ENCODE measurements around the gene GNA14. TPM values are rescaled to one million over a fixed set of nuclear protein-coding genes. Genes with fewer than 3 reads are reported as not detected.
"Not testable (repeated sequence)": the region's sequence is repeated elsewhere in the genome, so short reads cannot be mapped to it uniquely, and the experiment has no call there.

The GNA14 gene
- total and polyA plus RNA-seq, 2 donors = 8.8 to 17.6 TPM

DNA sequence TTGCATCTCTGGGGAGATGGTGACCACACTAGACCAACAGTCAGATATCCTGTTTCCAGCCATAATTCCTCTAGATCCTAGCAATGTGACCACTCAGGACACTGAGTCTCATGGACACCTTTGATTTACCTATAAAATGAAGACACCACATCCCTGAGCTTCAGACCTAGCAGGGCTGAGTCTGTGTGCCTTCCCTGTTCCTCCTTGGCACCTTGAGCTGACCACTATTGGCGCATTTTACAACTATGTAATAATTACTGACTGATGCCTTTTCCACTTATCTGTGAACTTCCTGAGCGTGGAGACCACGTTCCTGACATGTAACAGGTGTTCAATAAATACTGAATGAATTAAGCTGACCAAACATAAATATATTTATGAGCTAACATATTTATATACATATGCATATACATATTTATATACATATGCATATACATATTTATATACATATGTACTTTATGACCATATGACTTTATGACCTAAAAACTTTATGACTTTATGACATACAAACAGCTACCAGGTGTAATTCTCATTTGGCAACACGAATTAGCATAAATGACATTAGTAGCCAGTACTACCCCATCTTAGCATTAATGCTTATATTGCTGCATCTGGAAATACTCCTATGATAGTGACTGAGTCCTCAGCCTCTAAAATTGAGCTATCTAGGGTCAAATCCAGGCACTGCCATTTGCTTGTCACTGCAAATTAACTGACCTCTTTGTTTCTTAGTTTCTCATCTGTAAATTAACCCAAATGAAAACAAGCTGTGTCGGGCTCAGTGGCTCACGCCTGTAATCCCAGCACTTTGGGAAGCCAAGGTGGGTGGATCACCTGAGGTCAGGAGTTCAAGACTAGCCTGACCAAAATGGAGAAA, 150.6 kb downstream of the GNA14 start:
- 92% methylated on average over 6 of the region's 6 CpGs for WGBS
- H3K4me3 ChIP-seq (ENCODE audit: low read depth, low read length) = no peak overlapping the region
- no peak for DNase-seq (ENCODE audit: extremely low spot score)
- no peaks in the 10 kb centered on the region for H3K36me3 ChIP-seq (ENCODE audit: insufficient read depth)
- H3K27ac ChIP-seq (ENCODE audit: low read depth) = no peak overlapping the region
- H3K4me1 ChIP-seq (ENCODE audit: insufficient read depth) = no peaks in the 10 kb centered on the region

- Histone ChIP-seq H3K36me3 (ENCODE audit: insufficient read depth) (no peaks in the 10 kb centered on the region), H3K27ac (ENCODE audit: low read depth) (no peak overlapping the region), H3K4me1 (ENCODE audit: insufficient read depth) (no peaks in the 10 kb centered on the region), H3K4me3 (ENCODE audit: low read depth, low read length) (no peak overlapping the region)
- WGBS = 40% methylated on average over 4 of the region's 4 CpGs
- peak; percentile 91 for DNase-seq (ENCODE audit: extremely low spot score)
These were observed 152.1 kb downstream of the GNA14 start for GRCh38 chr9:77495834-77496671.

DNA sequence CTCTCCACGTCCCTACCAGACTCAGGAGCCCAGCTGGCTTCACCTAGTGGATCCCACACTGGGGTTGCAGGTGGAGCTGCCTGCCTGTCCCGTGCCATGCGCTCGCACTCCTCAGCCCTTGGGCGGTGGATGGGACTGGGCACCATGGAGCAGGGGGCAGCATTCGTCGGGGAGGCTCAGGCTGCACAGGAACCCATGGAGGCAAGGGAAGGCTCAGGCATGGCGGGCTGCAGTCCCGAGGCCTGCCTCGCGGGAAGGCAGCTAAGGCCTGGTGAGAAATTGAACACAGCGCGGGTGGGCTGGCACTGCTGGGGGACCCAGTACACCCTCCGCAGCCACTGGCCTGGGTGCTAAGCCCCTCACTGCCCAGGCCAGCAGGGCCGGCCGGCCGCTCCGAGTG, 157.8 kb downstream of the GNA14 start:
- 98% methylated on average over 18 of the region's 18 CpGs for WGBS
- not testable (repeated sequence) for H3K36me3 ChIP-seq (ENCODE audit: insufficient read depth); H3K4me3 ChIP-seq (ENCODE audit: low read depth, low read length); H3K4me1 ChIP-seq (ENCODE audit: insufficient read depth); DNase-seq (ENCODE audit: extremely low spot score); H3K27ac ChIP-seq (ENCODE audit: low read depth)

GRCh38 chr9:77489405-77490163, 158.5 kb downstream of the GNA14 start:
- H3K36me3 ChIP-seq (ENCODE audit: insufficient read depth); H3K4me3 ChIP-seq (ENCODE audit: low read depth, low read length); DNase-seq (ENCODE audit: extremely low spot score); H3K27ac ChIP-seq (ENCODE audit: low read depth); H3K4me1 ChIP-seq (ENCODE audit: insufficient read depth): not testable (repeated sequence)
- WGBS = 87% methylated on average over 23 of the region's 23 CpGs

DNA sequence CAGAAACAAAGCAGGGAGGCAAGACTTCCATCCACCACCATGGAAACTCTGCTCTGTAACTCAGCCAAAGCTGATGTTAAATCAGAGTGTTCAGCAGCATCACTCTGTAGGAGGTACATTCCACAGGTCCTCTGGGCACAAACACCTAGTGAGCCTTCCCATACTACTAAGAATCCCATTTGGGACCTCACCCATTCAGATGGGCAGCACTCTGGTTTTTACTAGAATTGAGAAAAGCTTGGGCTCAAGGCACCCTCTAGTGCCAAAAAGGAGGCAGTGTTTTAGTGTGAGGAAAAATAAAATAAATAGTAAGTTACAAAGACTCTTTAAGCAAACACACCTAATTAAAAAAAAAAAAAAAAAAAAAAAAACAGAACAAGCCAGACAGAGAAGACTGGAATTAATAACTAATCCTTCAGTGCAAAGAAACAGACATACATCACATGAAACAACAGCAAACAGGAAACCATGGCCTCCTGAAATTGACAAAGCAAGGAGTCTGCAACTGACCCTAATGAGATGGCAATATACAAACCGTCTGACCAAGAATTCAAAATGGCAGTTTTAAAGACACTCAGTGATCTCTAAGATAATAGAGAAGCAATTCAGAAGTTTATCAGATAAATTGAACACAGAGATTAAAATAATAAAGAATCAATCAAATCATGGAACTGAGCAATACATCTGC, 159.5 kb downstream of the GNA14 start:
- no peak overlapping the region for H3K4me3 ChIP-seq (ENCODE audit: low read depth, low read length)
- DNase-seq (ENCODE audit: extremely low spot score) = no peak
- H3K4me1 ChIP-seq (ENCODE audit: insufficient read depth) = no peaks in the 10 kb centered on the region
- WGBS = 70% methylated on average over 1 of the region's 1 CpG
- H3K27ac ChIP-seq (ENCODE audit: low read depth) = no peak overlapping the region
- H3K36me3 ChIP-seq (ENCODE audit: insufficient read depth) = no peaks in the 10 kb centered on the region

- no peak for DNase-seq (ENCODE audit: extremely low spot score)
- Histone ChIP-seq H3K4me3 (ENCODE audit: low read depth, low read length) (no peak overlapping the region), H3K36me3 (ENCODE audit: insufficient read depth) (no peaks in the 10 kb centered on the region), H3K27ac (ENCODE audit: low read depth) (no peak overlapping the region), H3K4me1 (ENCODE audit: insufficient read depth) (no peaks in the 10 kb centered on the region)
- 49% methylated on average over 1 of the region's 1 CpG for WGBS
These were observed 161.2 kb downstream of the GNA14 start for GRCh38 chr9:77486968-77487367.

DNA sequence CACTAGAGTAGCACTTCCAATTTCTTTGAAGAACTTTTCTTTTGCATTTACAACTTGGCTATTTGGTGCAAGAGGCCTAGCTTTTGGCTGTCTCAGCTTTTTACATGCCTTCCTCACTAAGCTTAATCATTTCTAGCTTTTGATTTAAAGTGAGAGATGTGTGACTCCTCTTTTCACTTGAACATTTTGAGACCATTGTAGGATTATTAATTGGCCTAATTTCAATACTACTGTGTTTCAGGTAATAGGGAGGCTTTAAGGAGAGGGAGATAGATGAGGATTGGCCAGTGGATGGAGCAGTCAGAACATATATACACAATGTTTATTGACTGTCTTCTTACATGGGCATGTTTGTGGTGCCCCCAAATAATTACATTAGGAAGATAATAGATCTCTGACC, 161.7 kb downstream of the GNA14 start:
- Histone ChIP-seq H3K4me3 (ENCODE audit: low read depth, low read length) (no peak overlapping the region), H3K4me1 (ENCODE audit: insufficient read depth) (no peaks in the 10 kb centered on the region), H3K36me3 (ENCODE audit: insufficient read depth) (no peaks in the 10 kb centered on the region), H3K27ac (ENCODE audit: low read depth) (no peak overlapping the region)
- no peak for DNase-seq (ENCODE audit: extremely low spot score)

GRCh38 chr9:77475641-77476473, 172.3 kb downstream of the GNA14 start:
- DNase-seq (ENCODE audit: extremely low spot score) = no peak
- no peaks in the 10 kb centered on the region for H3K4me1 ChIP-seq (ENCODE audit: insufficient read depth)
- H3K36me3 ChIP-seq (ENCODE audit: insufficient read depth) = no peaks in the 10 kb centered on the region
- no peak overlapping the region for H3K4me3 ChIP-seq (ENCODE audit: low read depth, low read length)
- H3K27ac ChIP-seq (ENCODE audit: low read depth) = no peak overlapping the region
- WGBS = 82% methylated on average over 9 of the region's 9 CpGs

DNA sequence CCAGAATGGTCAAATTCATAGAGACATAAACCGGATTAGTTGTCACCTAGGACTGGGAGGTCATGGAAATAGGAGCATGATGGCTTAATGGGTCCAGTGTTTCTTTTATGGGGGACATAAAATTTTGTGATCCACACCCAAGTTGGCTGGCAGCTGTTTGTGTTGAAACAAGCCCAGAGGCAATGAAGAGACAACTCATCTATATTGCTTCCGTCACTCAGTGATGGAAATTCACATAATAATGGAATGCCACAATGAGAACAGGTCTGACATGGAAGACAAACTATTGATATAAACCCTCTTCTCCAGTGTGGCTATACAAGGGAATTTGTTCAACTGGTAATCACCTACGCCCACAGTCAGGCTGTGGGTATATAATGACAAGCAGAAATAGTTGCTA, 173.2 kb downstream of the GNA14 start:
- H3K27ac ChIP-seq (ENCODE audit: low read depth) = no peak overlapping the region
- H3K36me3 ChIP-seq (ENCODE audit: insufficient read depth) = no peaks in the 10 kb centered on the region
- no peaks in the 10 kb centered on the region for H3K4me1 ChIP-seq (ENCODE audit: insufficient read depth)
- no peak overlapping the region for H3K4me3 ChIP-seq (ENCODE audit: low read depth, low read length)
- DNase-seq (ENCODE audit: extremely low spot score) = no peak
- 96% methylated on average over 3 of the region's 3 CpGs for WGBS

GRCh38 chr9:77472646-77473045, 175.5 kb downstream of the GNA14 start:
- Histone ChIP-seq H3K36me3 (ENCODE audit: insufficient read depth) (no peaks in the 10 kb centered on the region), H3K4me1 (ENCODE audit: insufficient read depth) (no peaks in the 10 kb centered on the region), H3K4me3 (ENCODE audit: low read depth, low read length) (no peak overlapping the region), H3K27ac (ENCODE audit: low read depth) (no peak overlapping the region)
- no peak for DNase-seq (ENCODE audit: extremely low spot score)
- 95% methylated on average over 3 of the region's 3 CpGs for WGBS

- Histone ChIP-seq H3K36me3 (ENCODE audit: insufficient read depth) (no peaks in the 10 kb centered on the region), H3K27ac (ENCODE audit: low read depth) (no peak overlapping the region), H3K4me3 (ENCODE audit: low read depth, low read length) (no peak overlapping the region), H3K4me1 (ENCODE audit: insufficient read depth) (no peaks in the 10 kb centered on the region)
- DNase-seq (ENCODE audit: extremely low spot score) = no peak
- 95% methylated on average over 3 of the region's 3 CpGs for WGBS
These were observed 176.6 kb downstream of the GNA14 start for GRCh38 chr9:77471572-77471971.

GRCh38 chr9:77469515-77470231, 178.4 kb downstream of the GNA14 start:
- 72% methylated on average over 5 of the region's 5 CpGs for WGBS
- H3K27ac ChIP-seq (ENCODE audit: low read depth) = no peak overlapping the region
- H3K4me1 ChIP-seq (ENCODE audit: insufficient read depth) = no peaks in the 10 kb centered on the region
- no peak overlapping the region for H3K4me3 ChIP-seq (ENCODE audit: low read depth, low read length)
- no peak for DNase-seq (ENCODE audit: extremely low spot score)
- H3K36me3 ChIP-seq (ENCODE audit: insufficient read depth) = no peaks in the 10 kb centered on the region

Data from urinary bladder (tissue), 4 donors.